ENCODE results near the gene SKIDA1. TPM values are rescaled to one million over a fixed set of nuclear protein-coding genes. Genes with fewer than 3 reads are reported as not detected.

SKIDA1 gene
- total RNA-seq, 2 donors from 2014 or later, result 0.33 to 1.2 TPM

GRCh38 chr10:21518641-21519396 lies 6.7 kb downstream of the SKIDA1 start:
- intact Hi-C loops (cut with DNase I), result no loop called here
- DNase-seq (ENCODE audit: low spot score), result no peak

- no peak for DNase-seq (ENCODE audit: low spot score)
- intact Hi-C loops (cut with DNase I), result no loop called here
Observed at GRCh38 chr10:21518149-21518640, 7.3 kb downstream of the SKIDA1 start.

- DNase-seq (ENCODE audit: low spot score), result peak; percentile 84
Observed at GRCh38 chr10:21517134-21518031, 8.1 kb downstream of the SKIDA1 start.

GRCh38 chr10:21516242-21517131 lies 9.0 kb downstream of the SKIDA1 start:
- intact Hi-C loops (cut with DNase I), result no loop called here
- peak; percentile 90 for DNase-seq (ENCODE audit: low spot score)

More at GRCh38 chr10:21517134-21518031, 8.1 kb downstream of the SKIDA1 start:
- intact Hi-C loops (cut with DNase I), result no loop called here

- intact Hi-C loops (cut with DNase I), result no loop called here
- no peak for DNase-seq (ENCODE audit: low spot score)
Observed at GRCh38 chr10:21515361-21516241, 9.9 kb downstream of the SKIDA1 start.

GRCh38 chr10:21514818-21515351 lies 10.6 kb downstream of the SKIDA1 start:
- no peak for DNase-seq (ENCODE audit: low spot score)
- intact Hi-C loops (cut with DNase I), result no loop called here

GRCh38 chr10:21514129-21514817 lies 11.2 kb downstream of the SKIDA1 start:
- no peak for DNase-seq (ENCODE audit: low spot score)
- intact Hi-C loops (cut with DNase I), result no loop called here

GRCh38 chr10:21513405-21513788 lies 12.1 kb downstream of the SKIDA1 start:
- DNase-seq (ENCODE audit: low spot score), result no peak
- intact Hi-C loops (cut with DNase I), result no loop called here

GRCh38 chr10:21512573-21513404 lies 12.7 kb downstream of the SKIDA1 start:
- intact Hi-C loops (cut with DNase I), result no loop called here
- no peak for DNase-seq (ENCODE audit: low spot score)

- DNase-seq (ENCODE audit: low spot score), result no peak
- intact Hi-C loops (cut with DNase I), result no loop called here
Observed at GRCh38 chr10:21511946-21512572, 13.4 kb downstream of the SKIDA1 start.

- intact Hi-C loops (cut with DNase I), result no loop called here
- DNase-seq (ENCODE audit: low spot score), result no peak
Observed at GRCh38 chr10:21511095-21511570, 14.3 kb downstream of the SKIDA1 start.

- DNase-seq (ENCODE audit: low spot score), result no peak
- intact Hi-C loops (cut with DNase I), result no loop called here
Observed at GRCh38 chr10:21510241-21511094, 15.0 kb downstream of the SKIDA1 start.

GRCh38 chr10:21509341-21510240 lies 15.9 kb downstream of the SKIDA1 start:
- intact Hi-C loops (cut with DNase I), result no loop called here
- no peak for DNase-seq (ENCODE audit: low spot score)

GRCh38 chr10:21508706-21509331 lies 16.7 kb downstream of the SKIDA1 start:
- intact Hi-C loops (cut with DNase I), result no loop called here
- DNase-seq (ENCODE audit: low spot score), result no peak
